Thoracic aorta (tissue), 2 donors: ENCODE data around the gene EOLA1. TPM values are rescaled to one million over a fixed set of nuclear protein-coding genes. Genes with fewer than 3 reads are reported as not detected.
A peak's percentile ranks its signal among the peaks of the same experiment; 100 is the strongest.

Source experiments
- ATAC-seq: fragments of 150-250 bp; one replicate; pipeline ENCODE4 v1.8.0; 2017; ENCODE audit warnings: low read depth; ENCODE audit not compliant: insufficient number of reproducible peaks, low FRiP score
- DNase-seq: peaks from one replicate; pipeline ENCODE4 v3.0.0-alpha.2; 2020; ENCODE audit warnings: low spot score
- H3K27ac ChIP-seq, 2 donors: fragments of 200-600 bp; sonication (generic); 1 replicate in 1 of 2; 2 replicates in 1 of 2; pipeline ENCODE4 v1.5.1; 2016; ENCODE audit warnings: mild to moderate bottlenecking in 2 of 2, moderate library complexity in 2 of 2
- H3K27me3 ChIP-seq: fragments of 200-600 bp; sonication (generic); replicated peaks from 2 replicates; pipeline ENCODE4 v1.6.0; 2016; ENCODE audit warnings: mild to moderate bottlenecking; ENCODE audit not compliant: insufficient read depth
- H3K36me3 ChIP-seq: fragments of 200-600 bp; sonication (generic); one replicate; pipeline ENCODE4 v1.5.1; 2016
- H3K4me1 ChIP-seq, 2 donors: fragments of 200-600 bp; sonication (generic); 1 replicate in 1 of 2; 2 replicates in 1 of 2; pipeline versions ENCODE4 v1.5.1 to v1.6.0; 2016; ENCODE audit warnings: low read depth in 2 of 2, mild to moderate bottlenecking in 1 of 2; ENCODE audit not compliant: control insufficient read depth in 1 of 2
- H3K4me3 ChIP-seq: fragments of 200-600 bp; sonication (generic); 2 replicates; pipeline ENCODE4 v1.5.1; 2016; ENCODE audit warnings: mild to moderate bottlenecking
- H3K9me3 ChIP-seq: fragments of 200-600 bp; sonication (generic); 2 replicates; pipeline ENCODE4 v1.5.1; 2016
- total RNA-seq, 2 donors: library from RNA; depleted of rRNA; stranded (reverse); fragments of >200 nt; gene quantifications; one replicate each; pipeline versions ENCODE4 v1.1.0 to v1.2.3, GENCODE V29; 2016
- TF ChIP-seq, protein P1 (sequence below): fragments of 200-600 bp; sonication (generic); IDR thresholded peaks from one replicate; pipeline ENCODE4 v1.5.1; 2019; ENCODE audit warnings: antibody characterized with exemption

EOLA1 gene
- 10 to 100 TPM; 22.2 to 22.6 TPM for total RNA-seq

DNA sequence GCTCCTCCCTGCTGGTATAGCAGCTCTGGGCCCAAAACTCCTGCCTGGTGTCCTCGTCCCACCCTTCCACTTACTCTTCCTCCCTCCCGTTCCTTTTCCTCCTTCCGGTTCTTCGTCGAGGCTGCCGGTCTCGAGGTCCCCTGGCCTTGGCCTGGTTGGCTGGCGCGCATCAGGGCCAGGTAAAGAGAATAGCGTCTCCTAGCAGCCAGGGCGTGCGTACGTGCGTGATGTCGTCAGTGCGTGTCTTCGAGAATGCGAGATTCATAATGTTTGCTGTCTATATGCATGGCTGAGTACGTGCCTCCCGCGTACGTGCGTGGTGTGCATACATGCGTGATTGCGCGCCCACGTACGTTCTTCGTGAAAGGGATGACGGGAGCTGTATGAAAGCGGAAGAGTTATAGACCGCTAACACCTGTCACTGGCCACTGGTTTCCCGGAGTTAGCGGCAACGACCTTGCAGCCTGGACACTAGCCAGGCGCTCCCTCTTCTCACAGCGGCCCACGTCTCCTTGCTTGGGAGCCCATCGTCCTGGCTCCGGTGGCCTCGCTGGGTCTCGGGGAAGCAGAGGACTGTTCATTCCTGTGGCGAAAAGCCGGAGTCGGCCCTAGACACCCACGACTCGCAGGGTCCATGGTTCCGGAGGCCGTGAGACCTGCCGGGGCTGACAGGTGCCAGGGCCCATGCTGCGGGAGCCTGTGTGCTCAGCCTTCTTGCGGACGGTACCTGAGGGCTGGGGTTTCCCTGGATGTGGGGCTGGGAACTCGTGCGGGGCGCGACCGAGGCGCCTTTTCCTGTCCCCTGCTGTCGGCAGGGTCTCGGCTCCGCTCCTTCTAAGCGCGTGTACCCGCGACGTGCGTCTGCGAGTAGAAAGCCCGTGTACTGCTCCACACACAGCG, at the start of gene EOLA1:
TSS of gene EOLA1 (plus strand) at position 392 of the 900 bp plus-strand sequence. CDS start 4,619 bp downstream, outside the sequence.
- no peaks in the 10 kb centered on the region for H3K36me3 ChIP-seq
- no peaks in the 10 kb centered on the region for H3K27me3 ChIP-seq
- peaks cover 0 to 7% of the 10 kb centered on the region in 2 donors for H3K4me1 ChIP-seq
- TF ChIP-seq, protein P1, sequence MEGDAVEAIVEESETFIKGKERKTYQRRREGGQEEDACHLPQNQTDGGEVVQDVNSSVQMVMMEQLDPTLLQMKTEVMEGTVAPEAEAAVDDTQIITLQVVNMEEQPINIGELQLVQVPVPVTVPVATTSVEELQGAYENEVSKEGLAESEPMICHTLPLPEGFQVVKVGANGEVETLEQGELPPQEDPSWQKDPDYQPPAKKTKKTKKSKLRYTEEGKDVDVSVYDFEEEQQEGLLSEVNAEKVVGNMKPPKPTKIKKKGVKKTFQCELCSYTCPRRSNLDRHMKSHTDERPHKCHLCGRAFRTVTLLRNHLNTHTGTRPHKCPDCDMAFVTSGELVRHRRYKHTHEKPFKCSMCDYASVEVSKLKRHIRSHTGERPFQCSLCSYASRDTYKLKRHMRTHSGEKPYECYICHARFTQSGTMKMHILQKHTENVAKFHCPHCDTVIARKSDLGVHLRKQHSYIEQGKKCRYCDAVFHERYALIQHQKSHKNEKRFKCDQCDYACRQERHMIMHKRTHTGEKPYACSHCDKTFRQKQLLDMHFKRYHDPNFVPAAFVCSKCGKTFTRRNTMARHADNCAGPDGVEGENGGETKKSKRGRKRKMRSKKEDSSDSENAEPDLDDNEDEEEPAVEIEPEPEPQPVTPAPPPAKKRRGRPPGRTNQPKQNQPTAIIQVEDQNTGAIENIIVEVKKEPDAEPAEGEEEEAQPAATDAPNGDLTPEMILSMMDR, result no peak
- H3K9me3 ChIP-seq, result no peaks in the 10 kb centered on the region
- H3K4me3 ChIP-seq, result peak within 1 kb of the TSS; percentile 85
- H3K27ac ChIP-seq, result peak within 1 kb of the TSS; percentile 92 to 94
- ATAC-seq, result peak; percentile 19
- DNase-seq, result peak; percentile 47

DNA sequence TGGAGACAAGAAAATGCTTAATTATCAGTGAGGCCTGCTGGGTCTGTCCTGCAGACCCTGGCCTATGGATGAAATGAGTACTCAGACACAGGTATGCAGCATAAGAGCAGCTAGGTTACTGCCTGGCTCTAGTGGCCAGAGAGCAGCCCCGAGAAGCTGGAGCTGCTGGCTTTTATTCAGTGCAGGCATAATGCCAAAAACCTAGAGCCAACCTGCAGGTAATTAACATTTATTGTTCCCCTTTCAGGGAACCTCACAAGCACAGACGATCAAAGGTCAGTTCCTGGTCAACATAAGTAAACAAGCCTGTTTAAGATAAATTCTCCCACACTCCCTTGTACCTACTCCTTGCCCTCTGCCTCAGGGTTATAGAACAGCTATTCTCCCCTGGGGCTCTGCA, 49.0 kb upstream of the EOLA1 start:
- no peaks in the 10 kb centered on the region for H3K4me1 ChIP-seq
- no peak for DNase-seq
- no peak overlapping the region for H3K4me3 ChIP-seq
- TF ChIP-seq, protein P1, result no peak
- no peak overlapping the region for H3K27ac ChIP-seq
- peaks cover 30% of the 10 kb centered on the region for H3K36me3 ChIP-seq
- no peaks in the 10 kb centered on the region for H3K27me3 ChIP-seq
- no peak for ATAC-seq
- no peaks in the 10 kb centered on the region for H3K9me3 ChIP-seq

DNA sequence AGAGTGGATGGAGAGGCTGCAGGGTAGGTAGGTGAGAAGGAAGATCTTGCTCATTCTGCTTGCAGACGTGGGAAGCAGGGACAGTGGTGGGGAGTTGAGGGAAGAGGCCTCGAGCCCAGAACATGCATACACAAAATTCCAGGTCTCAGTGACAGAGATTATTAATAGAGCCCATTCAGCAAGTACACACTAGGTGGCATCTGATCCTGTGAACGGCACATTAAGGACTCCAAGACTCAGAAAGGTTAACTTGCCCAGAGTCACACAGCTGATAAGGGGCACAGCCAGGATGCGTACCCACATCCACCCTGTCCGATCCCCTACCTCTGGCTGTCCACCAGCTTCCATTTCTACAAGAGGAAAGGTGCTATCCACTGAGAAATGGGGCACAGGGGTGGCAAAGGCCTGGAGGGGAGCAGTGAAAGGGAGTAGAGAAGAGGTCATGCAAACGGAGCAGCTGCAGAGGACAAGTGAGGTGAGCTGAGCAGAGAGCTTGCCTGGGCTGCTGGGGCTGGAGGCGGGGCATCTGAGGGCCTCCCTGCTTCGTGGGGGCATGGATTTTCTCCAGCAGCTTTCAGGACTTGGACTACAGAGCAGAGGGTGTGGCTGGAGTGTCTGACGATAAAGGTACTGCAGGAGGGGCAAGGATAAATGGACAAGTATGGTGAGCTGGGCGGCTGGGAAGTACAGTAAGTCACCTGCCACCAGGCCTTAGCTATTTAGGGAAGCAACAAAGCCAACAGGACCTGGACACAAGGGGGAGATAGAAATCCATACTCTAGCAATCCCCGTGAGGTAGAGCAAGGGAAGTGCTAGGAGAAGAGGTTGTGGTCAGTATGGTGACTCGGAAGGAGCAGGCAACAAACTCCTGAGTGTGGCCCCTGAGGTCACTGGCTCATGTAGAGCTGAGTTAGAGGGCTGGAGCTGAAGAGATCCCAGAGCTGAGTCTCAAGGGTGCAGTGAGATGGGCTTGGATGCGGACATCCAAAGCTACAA, 46.9 kb upstream of the EOLA1 start:
- Histone ChIP-seq H3K4me1 (no peaks in the 10 kb centered on the region), H3K27me3 (no peaks in the 10 kb centered on the region), H3K36me3 (peaks cover 25% of the 10 kb centered on the region), H3K27ac (no peak overlapping the region), H3K9me3 (no peaks in the 10 kb centered on the region), H3K4me3 (no peak overlapping the region)
- TF ChIP-seq, protein P1, result no peak
- no peak for ATAC-seq
- no peak for DNase-seq

DNA sequence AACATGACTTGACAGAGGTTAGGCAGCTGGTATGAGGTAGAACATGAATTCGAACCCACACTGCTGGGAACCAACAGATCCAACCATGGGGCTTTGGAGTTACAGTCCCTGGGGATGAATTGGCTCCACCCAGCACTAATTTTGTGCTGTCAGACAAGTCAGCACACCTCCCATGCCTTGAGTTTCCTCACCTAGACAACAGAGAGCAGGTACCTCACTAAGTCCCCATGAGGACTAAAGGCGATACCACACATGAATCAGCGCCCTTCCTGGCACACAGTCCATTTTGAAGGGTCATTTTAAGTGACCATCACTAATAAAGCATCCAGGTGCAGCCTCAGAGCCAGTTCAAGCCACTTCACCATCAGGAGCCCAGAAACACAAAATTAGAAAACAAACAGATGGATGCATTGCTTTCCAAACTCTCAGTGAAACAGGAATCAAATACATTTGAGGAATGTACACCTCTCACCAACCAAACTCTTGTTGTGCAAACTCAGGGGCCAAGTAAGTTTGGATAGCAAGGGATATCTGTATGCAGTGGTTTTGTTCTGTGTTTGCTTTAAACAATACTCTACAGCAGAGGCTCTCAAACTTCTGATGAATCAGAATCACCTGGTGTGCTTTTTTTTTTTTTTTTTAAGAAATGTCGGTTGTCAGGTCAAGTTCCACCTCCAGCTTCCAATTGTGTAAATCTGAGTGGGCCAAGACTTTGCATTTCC, 45.8 kb upstream of the EOLA1 start:
- Histone ChIP-seq H3K36me3 (peaks cover 23% of the 10 kb centered on the region), H3K4me1 (no peaks in the 10 kb centered on the region), H3K4me3 (no peak overlapping the region), H3K27ac (no peak overlapping the region), H3K9me3 (no peaks in the 10 kb centered on the region), H3K27me3 (no peaks in the 10 kb centered on the region)
- TF ChIP-seq, protein P1, result no peak
- ATAC-seq (no peak), DNase-seq (no peak)
